H9 (cell line): Measurements from ENCODE around the gene MX2. TPM values are rescaled to one million over a fixed set of nuclear protein-coding genes. Genes with fewer than 3 reads are reported as not detected.
"Not testable (repeated sequence)": the region's sequence is repeated elsewhere in the genome, so short reads cannot be mapped to it uniquely, and the experiment has no call there.

Experiments used
- DNase-seq: peaks from one replicate; pipeline ENCODE4 v3.0.0-alpha.2; 2017
- H2AFZ ChIP-seq: one replicate; pipeline ENCODE4 v1.6.1; 2013; ENCODE audit warnings: mild to moderate bottlenecking, low read length, control low read depth, moderate library complexity
- H2AK5ac ChIP-seq: 2 replicates; pipeline ENCODE4 v1.6.1; 2013; ENCODE audit warnings: low read length, control low read depth, mixed read lengths; ENCODE audit not compliant: insufficient read length
- H2BK120ac ChIP-seq: one replicate; pipeline ENCODE4 v1.6.1; 2013; ENCODE audit warnings: low read depth, mild to moderate bottlenecking, low read length, control low read depth, inconsistent platforms; ENCODE audit not compliant: poor library complexity, severe bottlenecking
- H2BK12ac ChIP-seq: 2 replicates; pipeline ENCODE4 v1.6.1; 2013; ENCODE audit warnings: low read length, control low read depth, mixed read lengths, low read depth; ENCODE audit not compliant: insufficient read length
- H2BK15ac ChIP-seq: 2 replicates; pipeline ENCODE4 v1.6.1; 2013; ENCODE audit warnings: low read depth, low read length, control low read depth
- H2BK20ac ChIP-seq: one replicate; pipeline ENCODE4 v1.6.1; 2013; ENCODE audit warnings: low read depth, mild to moderate bottlenecking, low read length, control low read depth, inconsistent platforms; ENCODE audit not compliant: poor library complexity, severe bottlenecking
- H2BK5ac ChIP-seq: 2 replicates; pipeline ENCODE4 v1.6.1; 2013; ENCODE audit warnings: low read length, control low read depth, mixed read lengths; ENCODE audit not compliant: insufficient read length
- H3K14ac ChIP-seq: 2 replicates; pipeline ENCODE4 v1.6.1; 2013; ENCODE audit warnings: low read length, control low read depth; ENCODE audit not compliant: insufficient read depth
- H3K18ac ChIP-seq: 2 replicates; pipeline ENCODE4 v1.6.1; 2013; ENCODE audit warnings: low read depth, mild to moderate bottlenecking, mixed read lengths, low read length, control low read depth; ENCODE audit not compliant: insufficient read length
- H3K23ac ChIP-seq: 2 replicates; pipeline ENCODE4 v1.6.1; 2013; ENCODE audit warnings: low read length, control low read depth, mixed read lengths, low read depth; ENCODE audit not compliant: insufficient read length
- H3K23me2 ChIP-seq: 2 replicates; pipeline ENCODE4 v1.6.1; 2013; ENCODE audit warnings: low read depth, mild to moderate bottlenecking, mixed read lengths, low read length, control low read depth; ENCODE audit not compliant: insufficient read length, poor library complexity, severe bottlenecking
- H3K27ac ChIP-seq: 2 replicates; pipeline ENCODE4 v1.5.1; 2013; ENCODE audit warnings: low read length, control low read depth, mixed read lengths, low read depth; ENCODE audit not compliant: insufficient read length
- H3K27me3 ChIP-seq: 2 replicates; pipeline ENCODE4 v1.6.1; 2013; ENCODE audit warnings: low read length, control low read depth, inconsistent platforms; ENCODE audit not compliant: insufficient read depth
- H3K4ac ChIP-seq: 2 replicates; pipeline ENCODE4 v1.6.1; 2013; ENCODE audit warnings: low read depth, mild to moderate bottlenecking, control low read depth, inconsistent platforms, low read length, moderate library complexity
- H3K4me1 ChIP-seq: 2 replicates; pipeline ENCODE4 v1.6.1; 2013; ENCODE audit warnings: low read length, control low read depth, inconsistent platforms; ENCODE audit not compliant: insufficient read depth
- H3K4me2 ChIP-seq: 2 replicates; pipeline ENCODE4 v1.6.1; 2013; ENCODE audit warnings: low read length, control low read depth, mixed read lengths; ENCODE audit not compliant: insufficient read length, insufficient read depth
- H3K56ac ChIP-seq: 2 replicates; pipeline ENCODE4 v1.6.1; 2013; ENCODE audit warnings: low read depth, mild to moderate bottlenecking, mixed read lengths, low read length, control low read depth; ENCODE audit not compliant: insufficient read length
- H3K79me1 ChIP-seq: 2 replicates; pipeline ENCODE4 v1.6.1; 2013; ENCODE audit warnings: low read depth, mild to moderate bottlenecking, moderate library complexity, low read length, control low read depth, inconsistent platforms; ENCODE audit not compliant: insufficient read depth, poor library complexity, severe bottlenecking
- H3K79me2 ChIP-seq: 2 replicates; pipeline ENCODE4 v1.6.1; 2013; ENCODE audit warnings: low read length, control low read depth, inconsistent platforms; ENCODE audit not compliant: insufficient read depth
- H3K9ac ChIP-seq: 2 replicates; pipeline ENCODE4 v1.6.1; 2013; ENCODE audit warnings: low read length, control low read depth, mixed read lengths; ENCODE audit not compliant: insufficient read length; ENCODE audit errors: extremely low read depth
- H3K9me3 ChIP-seq: one replicate; pipeline ENCODE4 v1.6.1; 2013; ENCODE audit warnings: low read depth, low read length, inconsistent platforms; ENCODE audit not compliant: control insufficient read depth
- H3T11ph ChIP-seq: one replicate; pipeline ENCODE4 v1.6.1; 2013; ENCODE audit warnings: mild to moderate bottlenecking, low read length, control low read depth, inconsistent platforms
- H4K20me1 ChIP-seq: one replicate; pipeline ENCODE4 v1.6.1; 2013; ENCODE audit not compliant: control insufficient read depth, insufficient read length, insufficient read depth
- H4K5ac ChIP-seq: 2 replicates; pipeline ENCODE4 v1.6.1; 2013; ENCODE audit warnings: low read depth, mild to moderate bottlenecking, mixed read lengths, low read length, control low read depth; ENCODE audit not compliant: insufficient read length
- H4K8ac ChIP-seq: replicated peaks from 2 replicates; pipeline ENCODE4 v1.6.1; 2013; ENCODE audit warnings: low read length, control low read depth, mixed read lengths, low read depth; ENCODE audit not compliant: insufficient read length
- H4K91ac ChIP-seq: 2 replicates; pipeline ENCODE4 v1.6.1; 2013; ENCODE audit warnings: low read depth, mild to moderate bottlenecking, moderate library complexity, mixed read lengths, low read length, control low read depth; ENCODE audit not compliant: insufficient read length
- H3K27ac Mint-ChIP-seq, 3 experiments: 2 replicates in 2 of 3; 3 replicates in 1 of 3; pipeline ENCODE4 v1.8.0; 2020 to 2021; ENCODE audit warnings: mixed read lengths in 3 of 3, mild to moderate bottlenecking in 1 of 3, moderate library complexity in 1 of 3
- H3K27me3 Mint-ChIP-seq: 2 replicates; pipeline ENCODE4 v1.8.0; 2021; ENCODE audit warnings: low read depth, mild to moderate bottlenecking, moderate library complexity, mixed read lengths
- H3K36me3 Mint-ChIP-seq, 3 experiments: 2 replicates in 2 of 3; 3 replicates in 1 of 3; pipeline ENCODE4 v1.8.0; 2020 to 2021; ENCODE audit warnings: low read depth in 3 of 3, mixed read lengths in 3 of 3; ENCODE audit not compliant: insufficient read depth in 1 of 3
- H3K4me1 Mint-ChIP-seq, 2 experiments: 2 replicates each; pipeline ENCODE4 v1.8.0; 2020; ENCODE audit warnings: mixed read lengths in 2 of 2
- H3K4me3 Mint-ChIP-seq, 2 experiments: 2 replicates in 1 of 2; 3 replicates in 1 of 2; pipeline ENCODE4 v1.8.0; 2020 to 2021; ENCODE audit warnings: mild to moderate bottlenecking in 2 of 2, mixed read lengths in 2 of 2, moderate library complexity in 1 of 2
- H3K9me3 Mint-ChIP-seq, 2 experiments: 2 replicates in 1 of 2; 3 replicates in 1 of 2; pipeline ENCODE4 v1.8.0; 2020; ENCODE audit warnings: mild to moderate bottlenecking in 2 of 2, mixed read lengths in 2 of 2, moderate library complexity in 1 of 2
- WGBS: extraction: QIAGEN DNeasy Blood & Tissue Kit; methylation state at CpG from one replicate; pipeline ENCODE4 v1.1.7; 2013; ENCODE audit warnings: missing lambda C conversion rate, low lambda C conversion rate, mixed read lengths; ENCODE audit not compliant: insufficient read length; ENCODE audit errors: extremely low coverage; 5-methylcytosine and 5-hydroxymethylcytosine counted together
- long read RNA-seq: library from polyadenylated mRNA; unstranded; transcript quantifications from one replicate; pipeline ENCODE4 v2.0.0, GENCODE V29; 2020
- total RNA-seq: library from RNA; stranded (reverse); gene quantifications from 2 replicates; pipeline ENCODE4 v1.2.1, GENCODE V29; 2021
- TF ChIP-seq, protein P1 (sequence below): fragments of 200-600 bp; sonication (generic); conservative IDR thresholded peaks from 3 replicates; pipeline ENCODE4 v1.8.0; 2021; ENCODE audit warnings: antibody characterized with exemption, mild to moderate bottlenecking

The MX2 gene
- total RNA-seq = 1.8 and 1.9 TPM in 2 replicates
- long read RNA-seq, partial matches to known transcripts = 0 of 4 reads
- long read RNA-seq, other reads (novel, unspliced or antisense) = 4 of 4 reads

GRCh38 chr21:41361786-41362604 is at the start of gene MX2:
MX2 (plus strand) TSS chr21:41362027; CDS start chr21:41376907, 14,880 bp downstream.
- TF ChIP-seq, protein P1, sequence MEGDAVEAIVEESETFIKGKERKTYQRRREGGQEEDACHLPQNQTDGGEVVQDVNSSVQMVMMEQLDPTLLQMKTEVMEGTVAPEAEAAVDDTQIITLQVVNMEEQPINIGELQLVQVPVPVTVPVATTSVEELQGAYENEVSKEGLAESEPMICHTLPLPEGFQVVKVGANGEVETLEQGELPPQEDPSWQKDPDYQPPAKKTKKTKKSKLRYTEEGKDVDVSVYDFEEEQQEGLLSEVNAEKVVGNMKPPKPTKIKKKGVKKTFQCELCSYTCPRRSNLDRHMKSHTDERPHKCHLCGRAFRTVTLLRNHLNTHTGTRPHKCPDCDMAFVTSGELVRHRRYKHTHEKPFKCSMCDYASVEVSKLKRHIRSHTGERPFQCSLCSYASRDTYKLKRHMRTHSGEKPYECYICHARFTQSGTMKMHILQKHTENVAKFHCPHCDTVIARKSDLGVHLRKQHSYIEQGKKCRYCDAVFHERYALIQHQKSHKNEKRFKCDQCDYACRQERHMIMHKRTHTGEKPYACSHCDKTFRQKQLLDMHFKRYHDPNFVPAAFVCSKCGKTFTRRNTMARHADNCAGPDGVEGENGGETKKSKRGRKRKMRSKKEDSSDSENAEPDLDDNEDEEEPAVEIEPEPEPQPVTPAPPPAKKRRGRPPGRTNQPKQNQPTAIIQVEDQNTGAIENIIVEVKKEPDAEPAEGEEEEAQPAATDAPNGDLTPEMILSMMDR = no peak
- Histone ChIP-seq H3K27ac (no peak within 1 kb of the TSS), H3K79me2 (no peaks in the 10 kb centered on the region), H3K79me1 (no peaks in the 10 kb centered on the region), H3T11ph (no peak within 1 kb of the TSS), H2AFZ (no peak within 1 kb of the TSS), H4K20me1 (no peaks in the 10 kb centered on the region), H3K27me3 (no peaks in the 10 kb centered on the region), H2BK20ac (no peak within 1 kb of the TSS), H3K56ac (no peak within 1 kb of the TSS), H3K9ac (no peak within 1 kb of the TSS), H2BK5ac (no peak within 1 kb of the TSS), H3K14ac (no peak within 1 kb of the TSS), H3K4me2 (no peak within 1 kb of the TSS), H3K9me3 (no peaks in the 10 kb centered on the region), H4K91ac (no peak within 1 kb of the TSS), H2BK120ac (no peak within 1 kb of the TSS), H2BK12ac (no peak within 1 kb of the TSS), H2BK15ac (no peak within 1 kb of the TSS), H4K5ac (no peak within 1 kb of the TSS), H3K23me2 (no peaks in the 10 kb centered on the region), H3K4ac (no peak within 1 kb of the TSS), H2AK5ac (no peak within 1 kb of the TSS), H4K8ac (no peak within 1 kb of the TSS), H3K4me1 (no peaks in the 10 kb centered on the region; the same call in 1 of the 2 replicates), H3K23ac (no peak within 1 kb of the TSS), H3K18ac (no peak within 1 kb of the TSS)
- Mint-ChIP-seq H3K9me3 (no peaks in the 10 kb centered on the region; a peak in 1 of 5 replicates), H3K4me1 (peaks cover 13 to 19% of the 10 kb centered on the region in 2 experiments), H3K27me3 (peaks cover 2% of the 10 kb centered on the region; the same call in 1 of the 2 replicates), H3K36me3 (no peaks in the 10 kb centered on the region), H3K27ac (peak within 1 kb of the TSS in 1 of 3 experiments; percentile 83; a peak in 2 of 7 replicates), H3K4me3 (no peak within 1 kb of the TSS)
- no CpG with 5 or more reads among the region's 24 CpGs for WGBS
- DNase-seq = no peak

DNA sequence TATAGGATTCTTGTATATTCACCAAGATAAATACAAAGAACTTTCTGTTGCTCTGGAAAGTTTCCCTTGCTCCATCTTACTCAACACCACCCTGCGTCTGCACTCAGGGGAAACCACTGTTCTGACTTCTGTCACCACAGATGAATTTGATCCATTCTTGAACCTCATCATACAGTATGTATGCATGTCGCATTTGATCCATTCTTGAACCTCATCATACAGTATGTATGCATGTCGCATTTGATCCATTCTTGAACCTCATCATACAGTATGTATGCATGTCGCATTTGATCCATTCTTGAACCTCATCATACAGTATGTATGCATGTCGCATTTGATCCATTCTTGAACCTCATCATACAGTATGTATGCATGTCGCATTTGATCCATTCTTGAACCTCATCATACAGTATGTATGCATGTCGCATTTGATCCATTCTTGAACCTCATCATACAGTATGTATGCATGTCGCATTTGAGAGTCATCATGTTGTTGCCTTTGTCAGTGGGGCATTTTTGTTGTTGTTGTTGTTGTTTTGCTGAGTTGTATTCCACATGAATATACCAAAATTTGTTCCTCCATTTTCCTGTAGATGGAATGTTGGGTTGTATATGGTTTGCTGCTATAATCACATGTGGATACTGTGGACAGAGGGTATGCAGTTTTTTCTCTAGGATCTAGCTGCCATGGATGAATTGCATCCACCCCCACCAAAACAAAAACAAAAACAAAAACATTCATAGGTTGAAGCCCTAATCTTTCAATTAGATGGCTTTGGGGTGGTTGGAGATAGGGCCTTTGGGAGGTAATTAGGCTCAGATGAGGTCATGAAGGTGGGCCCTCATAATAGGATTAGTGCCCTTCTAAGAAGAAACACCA is 48.3 kb upstream of the MX2 start:
- H3T11ph ChIP-seq, H4K91ac ChIP-seq, H3K27ac ChIP-seq, H3K9me3 Mint-ChIP-seq, H3K4me2 ChIP-seq, H4K5ac ChIP-seq, H3K23me2 ChIP-seq, H3K9me3 ChIP-seq, H3K4me1 ChIP-seq, H3K4ac ChIP-seq, H3K14ac ChIP-seq, H2BK5ac ChIP-seq, H4K8ac ChIP-seq, H2BK20ac ChIP-seq, H3K56ac ChIP-seq, H3K23ac ChIP-seq, H3K9ac ChIP-seq, H2AK5ac ChIP-seq, H3K18ac ChIP-seq, H2BK120ac ChIP-seq, H3K27ac Mint-ChIP-seq, H2BK15ac ChIP-seq, H3K27me3 ChIP-seq, H3K79me1 ChIP-seq, H3K36me3 Mint-ChIP-seq, H2BK12ac ChIP-seq, H3K4me3 Mint-ChIP-seq, H2AFZ ChIP-seq, DNase-seq, H3K79me2 ChIP-seq, H4K20me1 ChIP-seq, H3K4me1 Mint-ChIP-seq: not testable (repeated sequence)
- WGBS = no CpG with 5 or more reads among the region's 8 CpGs
- H3K27me3 Mint-ChIP-seq = peaks cover 46% of the 10 kb centered on the region
